ENCODE data around the gene NPHS1.

GRCh38 chr19:35862528-35862927, 10.2 kb upstream of the NPHS1 start:
- TF ChIP-seq EZH2phosphoT487 (IDR thresholded peaks at IDR 0.05; ENCODE audit: insufficient read depth, low read depth) = no peak
- no peak for TF ChIP-seq EZH2 (IDR thresholded peaks at IDR 0.05; ENCODE audit: insufficient read depth, poor library complexity, severe bottlenecking)
